GM18517 (cell line): ENCODE measurements around the gene RNF123.
"Not testable (repeated sequence)": the region's sequence is repeated elsewhere in the genome, so short reads cannot be mapped to it uniquely, and the experiment has no call there.

Experiments
- ATAC-seq: cut with Tn5 transposase; IDR thresholded peaks from one replicate; pipeline ENCODE4 v1.9.1; 2021; ENCODE audit warnings: mild to moderate bottlenecking, moderate library complexity; ENCODE audit not compliant: unreplicated experiment

RNF123 gene

GRCh38 chr3:49734752-49735151 is 45.4 kb downstream of the RNF123 start:
- ATAC-seq, result no peak

DNA sequence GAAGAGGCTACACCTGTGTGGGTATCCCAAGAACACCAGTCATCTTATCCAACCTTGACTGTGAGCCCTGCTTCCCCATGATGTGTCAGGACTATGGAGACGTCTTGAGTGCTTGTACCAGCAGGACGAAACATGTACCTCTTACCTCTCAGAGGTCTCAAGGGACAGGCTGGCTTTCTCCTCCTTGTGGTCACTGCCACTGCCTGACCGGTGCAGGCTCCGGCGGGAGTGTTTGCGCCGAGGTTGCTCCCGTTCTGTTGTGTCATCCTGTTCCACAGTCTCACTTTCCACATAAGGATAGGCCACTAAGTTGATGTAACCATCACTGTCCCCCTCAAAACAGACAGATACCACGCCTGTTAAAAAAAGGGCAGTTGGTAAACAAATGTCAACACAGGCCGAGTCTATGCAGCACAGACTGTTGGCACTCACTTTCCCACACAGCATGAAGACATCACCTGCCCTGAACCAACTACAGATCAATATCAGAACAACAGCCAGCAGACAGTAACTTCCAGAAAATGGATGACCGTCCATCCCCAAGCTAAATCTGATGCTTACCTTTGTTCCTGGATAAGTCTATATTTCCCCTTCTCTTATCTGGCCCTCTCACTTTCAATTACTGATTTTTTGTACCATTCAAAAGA is 48.8 kb downstream of the RNF123 start:
- ATAC-seq, result no peak

DNA sequence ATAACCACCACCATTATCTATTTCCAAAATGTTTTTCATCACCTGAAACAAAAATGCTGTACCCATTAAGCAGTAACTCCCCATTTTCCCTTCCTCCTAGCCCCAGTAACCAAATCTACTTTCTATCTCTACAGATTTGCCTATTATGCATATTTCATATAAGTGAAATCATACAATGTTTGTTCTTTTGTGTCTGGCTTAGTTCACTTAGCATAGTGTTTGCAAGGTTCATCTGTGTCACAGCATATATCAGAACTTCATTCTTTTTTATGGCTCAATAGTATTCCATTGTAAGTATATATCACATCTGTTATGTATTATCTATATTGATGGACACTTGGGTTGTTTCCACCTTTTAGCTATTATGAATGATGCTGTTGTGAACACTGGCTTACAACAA is 51.1 kb downstream of the RNF123 start:
- no peak for ATAC-seq

- no peak for ATAC-seq
Measured at GRCh38 chr3:49745986-49746385, 56.6 kb downstream of the RNF123 start.

GRCh38 chr3:49747792-49748480 is 58.6 kb downstream of the RNF123 start:
- no peak for ATAC-seq

- ATAC-seq, result not testable (repeated sequence)
Measured at GRCh38 chr3:49748874-49749273, 59.5 kb downstream of the RNF123 start.

DNA sequence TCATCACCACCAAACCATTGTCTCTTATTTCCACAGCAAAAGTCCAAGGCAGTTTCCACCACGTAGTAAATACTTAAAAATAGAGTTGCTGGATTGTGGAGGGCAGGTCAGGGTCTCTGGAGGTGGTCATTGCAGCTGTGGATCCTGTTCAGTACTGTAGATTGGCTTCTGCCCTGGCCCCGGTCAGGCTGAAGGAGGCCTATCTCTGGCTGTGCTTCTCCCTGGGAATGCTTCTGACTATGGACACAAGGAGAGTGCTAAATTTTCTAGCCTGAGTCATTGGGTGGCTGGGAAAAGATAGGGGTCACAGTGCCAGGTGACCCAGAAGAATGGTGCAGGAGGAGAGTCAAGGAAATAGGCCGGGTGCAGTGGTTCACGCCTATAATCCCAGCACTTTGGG is 60.7 kb downstream of the RNF123 start:
- ATAC-seq, result no peak

DNA sequence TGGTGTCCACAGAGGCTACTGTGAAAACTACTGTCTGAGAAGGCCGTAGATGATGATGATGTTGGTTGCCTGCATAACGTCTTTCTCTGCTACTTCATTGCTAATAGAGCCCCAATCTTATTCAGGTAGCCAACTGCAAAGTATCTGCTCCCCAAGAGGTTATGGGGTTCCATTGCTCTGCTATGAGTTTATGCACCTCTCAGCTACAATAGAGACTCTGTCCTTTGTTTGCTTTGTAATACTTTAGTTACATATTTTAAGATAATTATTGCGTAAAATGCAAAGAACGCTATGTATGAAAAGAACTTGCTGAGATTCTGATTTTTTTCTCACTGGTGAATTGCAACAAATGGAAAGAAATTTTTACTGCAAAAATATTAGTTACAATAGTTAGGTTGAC is 62.1 kb downstream of the RNF123 start:
- no peak for ATAC-seq

DNA sequence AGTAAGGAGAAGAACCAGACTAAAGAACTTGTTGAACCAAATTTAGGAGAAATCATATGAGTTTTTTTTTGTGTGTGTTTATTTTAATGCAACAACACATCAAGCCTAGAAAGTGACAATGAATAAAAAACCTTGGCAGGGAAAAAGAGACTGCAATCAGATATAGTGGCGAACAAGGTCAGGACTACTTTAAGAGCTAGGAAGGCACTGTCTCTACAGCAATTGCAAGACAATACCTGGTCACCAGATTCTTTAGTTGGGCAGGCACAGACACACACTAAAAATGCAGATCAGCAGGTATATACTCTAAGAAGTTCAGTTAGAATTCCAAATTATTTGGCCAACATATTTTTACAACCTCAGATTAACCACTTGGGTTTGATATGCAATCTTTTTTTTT is 65.2 kb downstream of the RNF123 start:
- no peak for ATAC-seq

DNA sequence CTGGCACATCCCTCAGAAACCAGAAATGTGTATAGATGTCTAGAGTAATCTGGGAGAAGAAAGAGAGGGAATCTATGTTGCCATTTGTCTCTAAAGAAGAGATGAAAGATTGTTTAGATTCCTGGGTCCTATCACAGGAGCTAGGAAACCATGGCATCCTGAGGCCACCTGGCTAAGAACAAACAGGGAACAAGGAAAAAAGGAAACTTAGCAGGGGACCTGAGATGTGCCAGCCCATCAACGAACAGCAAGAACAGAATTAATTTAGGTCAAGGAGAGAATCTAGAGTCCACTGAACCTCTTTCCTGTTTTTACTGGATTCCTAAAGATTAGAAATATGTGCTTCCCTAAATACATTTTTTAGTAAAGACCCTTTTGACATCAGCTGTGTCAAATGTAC is 66.7 kb downstream of the RNF123 start:
- no peak for ATAC-seq

- ATAC-seq, result no peak
Measured at GRCh38 chr3:49757197-49757596, 67.8 kb downstream of the RNF123 start.

DNA sequence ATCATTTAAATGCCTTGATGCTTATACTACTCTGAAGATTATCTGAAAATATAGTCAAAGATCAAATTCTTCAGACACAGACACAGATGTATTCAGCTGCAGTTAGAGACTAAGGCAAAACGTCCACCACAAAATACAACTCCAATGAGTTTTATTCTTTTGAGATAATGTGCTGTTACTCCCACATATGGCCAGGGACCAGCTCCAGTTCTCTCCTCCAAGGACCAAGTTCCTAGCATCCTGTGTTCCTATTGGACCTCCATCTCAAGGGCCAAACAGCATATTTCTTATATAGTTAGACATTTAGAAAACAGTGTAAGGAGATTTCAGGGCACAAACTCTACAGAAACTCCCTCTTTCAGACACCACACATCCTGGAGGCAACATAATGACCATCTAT is 69.9 kb downstream of the RNF123 start:
- no peak for ATAC-seq

- no peak for ATAC-seq
Measured at GRCh38 chr3:49761661-49762060, 72.3 kb downstream of the RNF123 start.

GRCh38 chr3:49763981-49764380 is 74.6 kb downstream of the RNF123 start:
- ATAC-seq, result no peak

GRCh38 chr3:49769286-49769915 is 80.0 kb downstream of the RNF123 start:
- no peak for ATAC-seq

DNA sequence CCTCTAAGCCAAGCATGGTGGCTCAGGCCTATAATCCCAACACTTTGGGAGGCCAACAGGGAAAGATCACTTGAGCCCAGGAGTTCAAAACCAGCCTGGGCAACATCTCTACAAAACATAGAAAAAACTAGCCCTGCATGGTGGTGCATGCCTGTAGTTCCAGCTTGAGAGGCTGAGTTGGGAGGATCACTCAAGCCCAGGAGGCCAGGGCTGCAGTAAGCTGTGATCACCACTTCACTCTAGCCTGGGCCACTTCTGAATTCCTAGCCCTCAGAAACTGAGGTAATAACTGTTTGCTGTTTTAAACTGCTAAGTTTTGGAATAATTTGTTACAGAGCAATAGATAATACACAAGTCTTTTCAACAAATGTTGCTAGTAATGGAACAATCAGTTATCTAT is 80.6 kb downstream of the RNF123 start:
- no peak for ATAC-seq
